Prostate gland (tissue), 2 donors: Measurements from ENCODE around the gene CLK4. TPM values are rescaled to one million over a fixed set of nuclear protein-coding genes. Genes with fewer than 3 reads are reported as not detected.

ENCODE experiments used
- DNase-seq: peaks from one replicate; pipeline ENCODE4 v3.0.0-alpha.2; 2019; ENCODE audit warnings: low spot score
- H3K27ac ChIP-seq, 2 donors: fragments of 200-600 bp; sonication (generic); 2 replicates each; pipeline ENCODE4 v1.5.1; 2017 to 2019
- H3K27me3 ChIP-seq: fragments of 200-600 bp; sonication (generic); replicated peaks from 2 replicates; pipeline ENCODE4 v1.5.1; 2019; ENCODE audit not compliant: insufficient read depth
- H3K36me3 ChIP-seq, 2 donors: fragments of 200-600 bp; sonication (generic); 1 replicate in 1 of 2; 2 replicates in 1 of 2; pipeline versions ENCODE4 v1.5.1 to v1.8.1; 2017 to 2019
- H3K4me1 ChIP-seq: fragments of 200-600 bp; sonication (generic); replicated peaks from 2 replicates; pipeline ENCODE4 v1.5.1; 2019
- H3K4me3 ChIP-seq, 2 donors: fragments of 200-600 bp; sonication (generic); 2 replicates each; pipeline ENCODE4 v1.5.1; 2017 to 2019
- H3K9me3 ChIP-seq: fragments of 200-600 bp; sonication (generic); 2 replicates; pipeline ENCODE4 v1.5.1; 2017
- POLR2A ChIP-seq: fragments of 450-650 bp; IDR thresholded peaks from one replicate; pipeline ENCODE4 v1.6.1; 2016; ENCODE audit warnings: antibody characterized with exemption, mild to moderate bottlenecking
- POLR2AphosphoS5 ChIP-seq: sonication (generic); formaldehyde crosslinking; IDR thresholded peaks from one replicate; pipeline ENCODE4 v1.6.1; 2017; ENCODE audit warnings: antibody characterized with exemption
- WGBS: methylation state at CpG from one replicate; pipeline ENCODE4 v1.1.5; 2018; 5-methylcytosine and 5-hydroxymethylcytosine counted together
- intact Hi-C: fragments of 100-400 bp; cut with DNase I; formaldehyde crosslinking; loops from one replicate; pipeline ENCODE4 v1.14.2; 2022
- total RNA-seq, 2 donors: library from RNA; depleted of rRNA; stranded (reverse); fragments of >200 nt; gene quantifications; one replicate each; pipeline ENCODE4 v1.1.0, GENCODE V29; 2016
- TF ChIP-seq, protein P1 (sequence below), 4 experiments: fragments of 200-600 bp in 2 of 4; fragments of 450-650 bp in 2 of 4; sonication (generic) in 2 of 4; IDR thresholded peaks; 1 replicate in 3 of 4; 2 replicates in 1 of 4; pipeline ENCODE4 v1.5.1; 2016 to 2019; ENCODE audit warnings: antibody characterized with exemption in 4 of 4, mild to moderate bottlenecking in 2 of 4, moderate library complexity in 2 of 4

CLK4 gene
- total RNA-seq, 2 donors from 2014 or later, result 26.7 to 39.0 TPM

- Histone ChIP-seq H3K36me3 (no peaks in the 10 kb centered on the region), H3K4me3 (no peak overlapping the region), H3K9me3 (no peaks in the 10 kb centered on the region), H3K4me1 (no peaks in the 10 kb centered on the region), H3K27ac (no peak overlapping the region), H3K27me3 (no peaks in the 10 kb centered on the region)
- DNase-seq, result no peak
- TF ChIP-seq, protein P1, sequence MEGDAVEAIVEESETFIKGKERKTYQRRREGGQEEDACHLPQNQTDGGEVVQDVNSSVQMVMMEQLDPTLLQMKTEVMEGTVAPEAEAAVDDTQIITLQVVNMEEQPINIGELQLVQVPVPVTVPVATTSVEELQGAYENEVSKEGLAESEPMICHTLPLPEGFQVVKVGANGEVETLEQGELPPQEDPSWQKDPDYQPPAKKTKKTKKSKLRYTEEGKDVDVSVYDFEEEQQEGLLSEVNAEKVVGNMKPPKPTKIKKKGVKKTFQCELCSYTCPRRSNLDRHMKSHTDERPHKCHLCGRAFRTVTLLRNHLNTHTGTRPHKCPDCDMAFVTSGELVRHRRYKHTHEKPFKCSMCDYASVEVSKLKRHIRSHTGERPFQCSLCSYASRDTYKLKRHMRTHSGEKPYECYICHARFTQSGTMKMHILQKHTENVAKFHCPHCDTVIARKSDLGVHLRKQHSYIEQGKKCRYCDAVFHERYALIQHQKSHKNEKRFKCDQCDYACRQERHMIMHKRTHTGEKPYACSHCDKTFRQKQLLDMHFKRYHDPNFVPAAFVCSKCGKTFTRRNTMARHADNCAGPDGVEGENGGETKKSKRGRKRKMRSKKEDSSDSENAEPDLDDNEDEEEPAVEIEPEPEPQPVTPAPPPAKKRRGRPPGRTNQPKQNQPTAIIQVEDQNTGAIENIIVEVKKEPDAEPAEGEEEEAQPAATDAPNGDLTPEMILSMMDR (IDR thresholded peaks at IDR 0.05), result no peak
- TF ChIP-seq POLR2A, result no peak
- no peak for TF ChIP-seq POLR2AphosphoS5
- intact Hi-C loops, result no loop called here
- WGBS, result 74% methylated on average over 12 of the region's 12 CpGs
These were observed 61.9 kb downstream of the CLK4 start for GRCh38 chr5:178564811-178565550.

DNA sequence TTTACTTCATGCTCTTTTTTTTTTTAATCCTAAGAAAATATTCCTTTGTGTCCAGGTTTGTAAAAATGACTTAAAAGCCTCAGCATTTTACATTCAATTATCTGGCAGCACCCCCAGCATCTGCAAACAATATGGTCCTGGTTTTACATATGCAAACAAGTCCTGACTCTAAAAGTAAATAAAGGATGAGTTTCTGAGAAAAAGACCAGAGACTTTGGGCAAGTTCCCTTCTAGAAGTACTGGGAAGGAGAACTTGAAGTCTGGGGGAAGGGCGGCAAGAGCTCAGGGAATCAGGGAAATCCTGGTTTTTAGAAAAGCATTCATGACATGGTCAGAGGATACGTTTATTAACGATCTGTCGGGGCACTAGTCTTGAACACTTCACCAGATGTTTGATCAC, 62.5 kb downstream of the CLK4 start:
- Histone ChIP-seq H3K4me1 (no peaks in the 10 kb centered on the region), H3K27ac (no peak overlapping the region), H3K27me3 (no peaks in the 10 kb centered on the region), H3K9me3 (no peaks in the 10 kb centered on the region), H3K36me3 (no peaks in the 10 kb centered on the region), H3K4me3 (no peak overlapping the region)
- intact Hi-C loops, result no loop called here
- TF ChIP-seq, protein P1 (IDR thresholded peaks at IDR 0.05), result no peak
- TF ChIP-seq POLR2AphosphoS5 (no peak), POLR2A (no peak)
- 17% methylated on average over 4 of the region's 4 CpGs for WGBS
- DNase-seq, result no peak

DNA sequence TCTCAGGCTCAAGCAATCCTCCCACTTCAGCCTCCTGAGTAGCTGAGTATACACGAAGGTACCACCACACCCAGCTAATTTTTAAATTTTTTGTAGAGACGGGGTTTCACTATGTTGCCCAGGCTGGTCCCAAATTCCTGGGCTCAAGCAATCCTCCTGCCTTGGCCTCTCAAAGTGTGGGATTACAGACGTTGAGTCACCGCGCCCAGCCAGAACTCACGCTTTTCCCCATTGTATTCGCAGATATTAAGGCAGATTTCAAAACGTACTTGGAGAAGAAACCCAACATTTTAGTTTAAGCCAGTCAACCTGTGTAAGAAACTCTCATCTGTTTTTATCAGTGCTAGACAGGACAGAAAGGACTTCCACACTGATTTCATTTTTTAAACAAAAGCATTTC, 63.2 kb downstream of the CLK4 start:
- intact Hi-C loops, result no loop called here
- no peaks in the 10 kb centered on the region for H3K36me3 ChIP-seq
- 77% methylated on average over 8 of the region's 8 CpGs for WGBS
- H3K27ac ChIP-seq, result no peak overlapping the region
- no peak overlapping the region for H3K4me3 ChIP-seq
- H3K9me3 ChIP-seq, result no peaks in the 10 kb centered on the region
- DNase-seq, result no peak
- H3K27me3 ChIP-seq, result no peaks in the 10 kb centered on the region
- H3K4me1 ChIP-seq, result no peaks in the 10 kb centered on the region
- TF ChIP-seq POLR2AphosphoS5, result no peak
- TF ChIP-seq, protein P1 (IDR thresholded peaks at IDR 0.05), result no peak
- no peak for TF ChIP-seq POLR2A

- Histone ChIP-seq H3K36me3 (no peaks in the 10 kb centered on the region), H3K4me1 (no peaks in the 10 kb centered on the region), H3K4me3 (no peak overlapping the region), H3K27me3 (no peaks in the 10 kb centered on the region), H3K27ac (no peak overlapping the region), H3K9me3 (no peaks in the 10 kb centered on the region)
- WGBS, result 78% methylated on average over 23 of the region's 23 CpGs
- intact Hi-C loops, result no loop called here
- TF ChIP-seq POLR2A (no peak), POLR2AphosphoS5 (no peak)
- TF ChIP-seq, protein P1 (IDR thresholded peaks at IDR 0.05), result no peak
- DNase-seq, result no peak
These were observed 65.0 kb downstream of the CLK4 start for GRCh38 chr5:178561746-178562264.

GRCh38 chr5:178560911-178561310, 65.9 kb downstream of the CLK4 start:
- no peaks in the 10 kb centered on the region for H3K27me3 ChIP-seq
- H3K36me3 ChIP-seq, result no peaks in the 10 kb centered on the region
- no peaks in the 10 kb centered on the region for H3K9me3 ChIP-seq
- H3K4me3 ChIP-seq, result no peak overlapping the region
- intact Hi-C loops, result no loop called here
- 81% methylated on average over 7 of the region's 7 CpGs for WGBS
- no peak overlapping the region for H3K27ac ChIP-seq
- TF ChIP-seq, protein P1 (IDR thresholded peaks at IDR 0.05), result no peak
- TF ChIP-seq POLR2A (no peak), POLR2AphosphoS5 (no peak)
- no peak for DNase-seq
- H3K4me1 ChIP-seq, result no peaks in the 10 kb centered on the region
